ENCODE measurements around the gene APBA2.

Gene APBA2

GRCh38 chr15:28897861-28898585 lies 12.2 kb downstream of the APBA2 start:
- H3K36me3 ChIP-seq (ENCODE audit: control insufficient read depth in 2 of 2, insufficient read depth in 2 of 2, low read length in 2 of 2) = no peaks in the 10 kb centered on the region
- H3K4me1 ChIP-seq (ENCODE audit: control insufficient read depth, insufficient read depth, low read length) = no peaks in the 10 kb centered on the region
- H3K27ac ChIP-seq (ENCODE audit: low read length) = no peak overlapping the region
- peaks cover 0 to 4% of the 10 kb centered on the region in 2 donors for H3K27me3 ChIP-seq (ENCODE audit: control insufficient read depth in 1 of 2, insufficient read depth in 2 of 2, low read length in 2 of 2)
- no peak overlapping the region for H3K4me3 ChIP-seq (ENCODE audit: low read length in 2 of 2)
- H3K9me3 ChIP-seq (ENCODE audit: control insufficient read depth in 2 of 2, low read length in 2 of 2) = no peaks in the 10 kb centered on the region
- no peak overlapping the region for H3K9ac ChIP-seq (ENCODE audit: low read length in 2 of 2)

GRCh38 chr15:28899061-28899738 lies 13.4 kb downstream of the APBA2 start:
- H3K36me3 ChIP-seq (ENCODE audit: control insufficient read depth in 2 of 2, insufficient read depth in 2 of 2, low read length in 2 of 2) = no peaks in the 10 kb centered on the region
- no peaks in the 10 kb centered on the region for H3K9me3 ChIP-seq (ENCODE audit: control insufficient read depth in 2 of 2, low read length in 2 of 2)
- H3K27me3 ChIP-seq (ENCODE audit: control insufficient read depth in 1 of 2, insufficient read depth in 2 of 2, low read length in 2 of 2) = peaks cover 0 to 4% of the 10 kb centered on the region in 2 donors
- no peak overlapping the region for H3K9ac ChIP-seq (ENCODE audit: low read length in 2 of 2)
- no peak overlapping the region for H3K4me3 ChIP-seq (ENCODE audit: low read length in 2 of 2)
- H3K27ac ChIP-seq (ENCODE audit: low read length) = no peak overlapping the region
- no peaks in the 10 kb centered on the region for H3K4me1 ChIP-seq (ENCODE audit: control insufficient read depth, insufficient read depth, low read length)

GRCh38 chr15:28900041-28900891 lies 14.5 kb downstream of the APBA2 start:
- Histone ChIP-seq H3K27me3 (ENCODE audit: control insufficient read depth in 1 of 2, insufficient read depth in 2 of 2, low read length in 2 of 2) (no peaks in the 10 kb centered on the region), H3K9ac (ENCODE audit: low read length in 2 of 2) (no peak overlapping the region), H3K4me1 (ENCODE audit: control insufficient read depth, insufficient read depth, low read length) (no peaks in the 10 kb centered on the region), H3K27ac (ENCODE audit: low read length) (no peak overlapping the region), H3K4me3 (ENCODE audit: low read length in 2 of 2) (no peak overlapping the region), H3K9me3 (ENCODE audit: control insufficient read depth in 2 of 2, low read length in 2 of 2) (no peaks in the 10 kb centered on the region), H3K36me3 (ENCODE audit: control insufficient read depth in 2 of 2, insufficient read depth in 2 of 2, low read length in 2 of 2) (no peaks in the 10 kb centered on the region)

- H3K36me3 ChIP-seq (ENCODE audit: control insufficient read depth in 2 of 2, insufficient read depth in 2 of 2, low read length in 2 of 2) = no peaks in the 10 kb centered on the region
- no peak overlapping the region for H3K27ac ChIP-seq (ENCODE audit: low read length)
- H3K4me1 ChIP-seq (ENCODE audit: control insufficient read depth, insufficient read depth, low read length) = no peaks in the 10 kb centered on the region
- H3K27me3 ChIP-seq (ENCODE audit: control insufficient read depth in 1 of 2, insufficient read depth in 2 of 2, low read length in 2 of 2) = no peaks in the 10 kb centered on the region
- H3K9ac ChIP-seq (ENCODE audit: low read length in 2 of 2) = no peak overlapping the region
- H3K4me3 ChIP-seq (ENCODE audit: low read length in 2 of 2) = no peak overlapping the region
- H3K9me3 ChIP-seq (ENCODE audit: control insufficient read depth in 2 of 2, low read length in 2 of 2) = no peaks in the 10 kb centered on the region
These were observed 15.3 kb downstream of the APBA2 start for GRCh38 chr15:28900892-28901586.

GRCh38 chr15:28901587-28901980 lies 15.8 kb downstream of the APBA2 start:
- H3K9me3 ChIP-seq (ENCODE audit: control insufficient read depth in 2 of 2, low read length in 2 of 2) = no peaks in the 10 kb centered on the region
- H3K27ac ChIP-seq (ENCODE audit: low read length) = no peak overlapping the region
- H3K27me3 ChIP-seq (ENCODE audit: control insufficient read depth in 1 of 2, insufficient read depth in 2 of 2, low read length in 2 of 2) = no peaks in the 10 kb centered on the region
- no peak overlapping the region for H3K4me3 ChIP-seq (ENCODE audit: low read length in 2 of 2)
- H3K4me1 ChIP-seq (ENCODE audit: control insufficient read depth, insufficient read depth, low read length) = no peaks in the 10 kb centered on the region
- no peaks in the 10 kb centered on the region for H3K36me3 ChIP-seq (ENCODE audit: control insufficient read depth in 2 of 2, insufficient read depth in 2 of 2, low read length in 2 of 2)
- H3K9ac ChIP-seq (ENCODE audit: low read length in 2 of 2) = no peak overlapping the region

- Histone ChIP-seq H3K36me3 (ENCODE audit: control insufficient read depth in 2 of 2, insufficient read depth in 2 of 2, low read length in 2 of 2) (no peaks in the 10 kb centered on the region), H3K9me3 (ENCODE audit: control insufficient read depth in 2 of 2, low read length in 2 of 2) (no peaks in the 10 kb centered on the region)
These were observed 16.4 kb downstream of the APBA2 start for GRCh38 chr15:28901987-28902745.

GRCh38 chr15:28902856-28903255 lies 17.1 kb downstream of the APBA2 start:
- Histone ChIP-seq H3K36me3 (ENCODE audit: control insufficient read depth in 2 of 2, insufficient read depth in 2 of 2, low read length in 2 of 2) (no peaks in the 10 kb centered on the region), H3K9ac (ENCODE audit: low read length in 2 of 2) (no peak overlapping the region), H3K4me1 (ENCODE audit: control insufficient read depth, insufficient read depth, low read length) (no peaks in the 10 kb centered on the region), H3K4me3 (ENCODE audit: low read length in 2 of 2) (no peak overlapping the region), H3K27me3 (ENCODE audit: control insufficient read depth in 1 of 2, insufficient read depth in 2 of 2, low read length in 2 of 2) (no peaks in the 10 kb centered on the region), H3K9me3 (ENCODE audit: control insufficient read depth in 2 of 2, low read length in 2 of 2) (no peaks in the 10 kb centered on the region), H3K27ac (ENCODE audit: low read length) (no peak overlapping the region)

More at GRCh38 chr15:28901987-28902745, 16.4 kb downstream of the APBA2 start:
- Histone ChIP-seq H3K9ac (ENCODE audit: low read length in 2 of 2) (no peak overlapping the region), H3K4me1 (ENCODE audit: control insufficient read depth, insufficient read depth, low read length) (no peaks in the 10 kb centered on the region), H3K27me3 (ENCODE audit: control insufficient read depth in 1 of 2, insufficient read depth in 2 of 2, low read length in 2 of 2) (no peaks in the 10 kb centered on the region), H3K4me3 (ENCODE audit: low read length in 2 of 2) (no peak overlapping the region), H3K27ac (ENCODE audit: low read length) (no peak overlapping the region)

- H3K9ac ChIP-seq (ENCODE audit: low read length in 2 of 2) = no peak overlapping the region
- no peaks in the 10 kb centered on the region for H3K4me1 ChIP-seq (ENCODE audit: control insufficient read depth, insufficient read depth, low read length)
- H3K4me3 ChIP-seq (ENCODE audit: low read length in 2 of 2) = no peak overlapping the region
- H3K27me3 ChIP-seq (ENCODE audit: control insufficient read depth in 1 of 2, insufficient read depth in 2 of 2, low read length in 2 of 2) = no peaks in the 10 kb centered on the region
- no peak overlapping the region for H3K27ac ChIP-seq (ENCODE audit: low read length)
- H3K9me3 ChIP-seq (ENCODE audit: control insufficient read depth in 2 of 2, low read length in 2 of 2) = no peaks in the 10 kb centered on the region
- H3K36me3 ChIP-seq (ENCODE audit: control insufficient read depth in 2 of 2, insufficient read depth in 2 of 2, low read length in 2 of 2) = no peaks in the 10 kb centered on the region
These were observed 17.8 kb downstream of the APBA2 start for GRCh38 chr15:28903555-28903954.

- H3K9ac ChIP-seq (ENCODE audit: low read length in 2 of 2) = no peak overlapping the region
- no peaks in the 10 kb centered on the region for H3K36me3 ChIP-seq (ENCODE audit: control insufficient read depth in 2 of 2, insufficient read depth in 2 of 2, low read length in 2 of 2)
- no peaks in the 10 kb centered on the region for H3K27me3 ChIP-seq (ENCODE audit: control insufficient read depth in 1 of 2, insufficient read depth in 2 of 2, low read length in 2 of 2)
- no peak overlapping the region for H3K4me3 ChIP-seq (ENCODE audit: low read length in 2 of 2)
- H3K9me3 ChIP-seq (ENCODE audit: control insufficient read depth in 2 of 2, low read length in 2 of 2) = no peaks in the 10 kb centered on the region
- H3K27ac ChIP-seq (ENCODE audit: low read length) = no peak overlapping the region
- no peaks in the 10 kb centered on the region for H3K4me1 ChIP-seq (ENCODE audit: control insufficient read depth, insufficient read depth, low read length)
These were observed 18.2 kb downstream of the APBA2 start for GRCh38 chr15:28904003-28904402.
